Heart left ventricle (tissue), 13 donors: ENCODE measurements around the gene ELAVL3.

Experiments
- CTCF ChIP-seq, 12 donors: fragments of 200-600 bp; sonication (generic) in 4 of 12; IDR thresholded peaks; one replicate each; pipeline versions ENCODE4 v1.5.0 to v1.8.0; 2018 to 2022; ENCODE audit warnings: antibody characterized with exemption in 12 of 12, mild to moderate bottlenecking in 5 of 12
- POLR2A ChIP-seq, 2 donors: fragments of 450-650 bp; IDR thresholded peaks; one replicate each; pipeline ENCODE4 v1.6.1; 2017; ENCODE audit warnings: antibody characterized with exemption in 2 of 2, mild to moderate bottlenecking in 2 of 2, moderate library complexity in 2 of 2
- donor health status: ischemic (EF 13 %, LVEDD 7.1; RV severe dilation, severe dysfunction).
- donor health status: DM: no; HTN: yes; CAD: no.
- donor health status: DM: no; HTN: no; CAD: no.
- donor health status: ischemic (EF 25% LVEDD 6.9; RV normal size, moderate dysfunction).
- donor health status: ischemic (EF 25% LVEDD 5.7; RV mildly dilated, moderate dysfunction).
- donor health status: ischemic (EF 35%, LVEDD 5.7; RV mildly dilated, moderate dysfunction).
- donor health status: nonischemic (EF 11% LVEDD 7.7; RV severe dilation, severe dysfunction).
- donor health status: DM: yes; HTN: yes; CAD: no.
- donor health status: PGD.
- donor health status: ischemic (EF 29% LVEDD 5.4; RV normal size, mild dysfunction).
- donor health status: nonischemic (EF 23%, LVEDD 6.1; RV moderate dilation, normal function).

- TF ChIP-seq CTCF (IDR thresholded peaks at IDR 0.05) (peak in 3 of 12 donors; percentile 9 to 19 (median 14)), POLR2A (IDR thresholded peaks at IDR 0.05) (no peak)
These were observed 20.6 kb downstream of the ELAVL3 start for GRCh38 chr19:11460207-11460606.
